GM03348 (cell line): ENCODE data around the gene SIAH1.
"Not testable (repeated sequence)": the region's sequence is repeated elsewhere in the genome, so short reads cannot be mapped to it uniquely, and the experiment has no call there.

Experiments used
- DNase-seq: peaks from one replicate; pipeline ENCODE4 v3.0.0; 2012; ENCODE audit warnings: low spot score

Gene SIAH1

GRCh38 chr16:48385253-48386150 lies at the start of gene SIAH1:
TSS of gene SIAH1 (minus strand) at chr16:48385413. CDS start at chr16:48362428, 22,985 bp downstream.
- DNase-seq = peak; percentile 98

DNA sequence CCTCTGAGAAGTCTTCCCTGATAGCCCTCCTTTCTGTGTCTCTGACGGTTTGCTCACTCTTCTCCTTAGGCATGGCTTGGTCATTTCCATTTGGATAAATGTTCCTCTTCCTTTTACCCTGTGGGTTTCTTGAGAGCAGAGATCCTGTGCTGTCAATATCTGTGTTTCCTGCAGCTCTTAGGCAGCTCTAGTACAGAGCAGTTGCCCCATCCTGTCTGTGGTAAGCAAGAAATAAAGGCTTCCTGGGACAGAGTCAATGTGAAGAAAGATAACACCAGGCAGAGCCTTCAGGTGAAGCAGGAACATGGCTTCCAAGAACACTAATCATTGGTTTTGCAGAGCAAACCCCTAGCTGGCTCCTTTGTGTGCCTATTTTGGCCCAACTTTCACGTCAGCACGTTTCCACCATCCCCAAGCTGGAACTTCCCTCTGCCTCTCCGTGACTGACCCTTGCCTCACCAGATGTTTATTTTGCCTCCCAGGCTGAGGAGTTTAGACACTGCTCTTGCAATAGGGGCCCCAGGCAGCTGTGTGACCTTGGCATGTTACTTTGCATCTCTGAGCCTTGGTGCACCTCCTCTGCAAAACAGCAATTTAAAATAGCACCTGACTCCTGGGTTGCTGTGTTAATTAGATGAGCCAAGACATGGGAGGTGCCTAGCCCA lies 49.6 kb upstream of the SIAH1 start:
- DNase-seq = no peak

DNA sequence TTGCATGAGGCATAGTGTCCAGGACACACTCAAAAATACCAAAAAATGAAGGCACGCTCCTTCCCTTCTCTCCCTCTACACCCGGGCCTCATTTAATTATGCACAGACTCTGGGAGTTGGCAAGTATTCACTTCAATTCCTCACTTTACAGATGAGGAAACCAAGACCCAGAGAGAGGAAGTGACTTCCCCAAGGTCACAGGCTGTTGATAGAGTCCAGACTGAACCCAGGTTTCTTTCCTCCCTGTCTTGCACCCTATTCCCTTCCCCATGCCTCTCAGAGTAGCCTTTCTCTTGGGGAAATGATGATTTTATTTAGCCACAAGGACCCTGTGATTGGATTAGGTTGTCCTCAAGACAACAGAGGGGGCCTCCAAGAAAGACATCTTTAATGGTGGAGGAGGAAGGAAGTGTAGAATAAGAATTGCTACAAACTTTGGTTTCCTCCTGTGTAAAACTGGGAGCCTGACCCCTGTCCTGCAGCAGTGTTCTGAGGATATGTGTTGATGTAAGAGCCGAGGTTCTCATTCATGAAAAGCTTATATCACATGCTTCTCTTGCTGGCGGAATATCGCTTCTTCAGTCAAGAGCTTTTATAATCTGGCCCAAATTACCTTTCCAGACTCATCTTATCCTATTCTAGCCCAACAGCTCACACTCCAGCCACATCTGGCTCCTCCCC lies 48.8 kb upstream of the SIAH1 start:
- DNase-seq = no peak

DNA sequence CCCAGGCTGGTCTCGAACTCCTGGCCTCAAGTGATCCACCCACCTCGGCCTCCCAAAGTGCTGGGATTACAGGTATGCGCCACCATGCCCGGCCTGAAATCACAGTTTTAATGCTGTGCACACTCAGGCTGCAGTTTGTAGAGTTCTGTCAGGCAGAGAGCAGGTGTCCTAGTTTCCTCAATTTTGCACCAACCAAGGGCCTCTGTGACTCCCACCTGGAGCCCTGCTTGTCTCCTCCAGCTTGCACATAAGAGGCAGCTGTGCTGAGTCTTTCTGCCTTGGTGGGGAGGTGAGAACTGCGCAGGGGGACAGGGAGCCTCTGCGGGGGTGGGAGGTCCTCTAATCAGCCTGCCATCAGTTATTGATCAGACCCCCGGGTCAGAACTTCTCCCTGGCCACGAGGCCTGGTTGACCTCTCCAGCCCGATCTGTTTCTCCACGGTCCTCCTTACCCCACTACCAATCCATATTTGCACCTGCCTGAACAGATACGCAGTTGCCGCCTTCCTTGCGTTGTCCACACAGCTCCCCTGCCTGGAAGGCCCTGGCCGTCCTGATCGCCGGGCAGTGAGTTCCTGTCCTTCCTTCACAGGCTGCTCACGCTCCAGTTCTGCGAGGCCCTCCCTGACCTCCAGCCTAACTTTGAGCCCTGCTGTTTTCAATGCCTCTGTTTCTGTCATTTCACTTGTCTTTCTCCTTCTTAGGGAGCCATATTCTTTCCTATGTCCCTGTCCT lies 48.1 kb upstream of the SIAH1 start:
- no peak for DNase-seq

DNA sequence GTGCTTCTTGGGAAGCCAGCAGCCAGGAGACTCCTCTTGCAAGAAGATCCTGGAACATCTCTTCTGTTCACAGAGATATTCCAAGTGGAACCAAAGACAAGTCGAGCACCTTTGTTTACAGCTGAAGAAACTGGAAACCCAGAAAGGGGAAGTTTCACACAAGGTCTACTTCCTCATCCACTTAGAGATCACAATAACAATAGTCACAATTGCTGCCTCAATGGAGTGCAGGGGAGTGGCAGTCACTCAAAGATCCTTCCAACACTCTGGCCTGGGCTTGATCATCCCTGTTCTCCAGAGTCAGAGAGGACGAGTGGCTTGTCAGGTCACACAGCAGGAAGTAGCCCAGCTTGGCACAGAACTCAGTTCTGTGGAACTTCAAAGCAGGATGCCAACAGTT lies 46.9 kb upstream of the SIAH1 start:
- DNase-seq = no peak

DNA sequence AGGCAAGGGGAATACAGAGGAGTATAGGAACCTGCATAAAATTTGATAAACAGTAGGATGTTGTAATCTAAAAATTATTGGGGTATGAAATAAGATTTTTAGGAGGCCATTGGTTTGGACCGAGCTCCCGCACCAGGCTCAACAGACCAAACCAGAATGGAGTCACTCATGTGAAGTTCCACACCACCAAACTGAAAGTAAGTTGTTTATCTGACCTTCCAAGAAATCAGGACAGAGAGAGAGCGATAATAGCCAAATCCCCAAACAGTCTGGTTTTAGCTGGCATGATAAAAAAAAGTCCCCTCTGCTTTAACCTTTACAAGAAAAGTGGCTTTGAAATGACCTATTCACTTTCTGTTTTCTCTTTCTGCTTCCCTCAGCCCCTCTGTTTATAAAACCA lies 45.7 kb upstream of the SIAH1 start:
- no peak for DNase-seq

DNA sequence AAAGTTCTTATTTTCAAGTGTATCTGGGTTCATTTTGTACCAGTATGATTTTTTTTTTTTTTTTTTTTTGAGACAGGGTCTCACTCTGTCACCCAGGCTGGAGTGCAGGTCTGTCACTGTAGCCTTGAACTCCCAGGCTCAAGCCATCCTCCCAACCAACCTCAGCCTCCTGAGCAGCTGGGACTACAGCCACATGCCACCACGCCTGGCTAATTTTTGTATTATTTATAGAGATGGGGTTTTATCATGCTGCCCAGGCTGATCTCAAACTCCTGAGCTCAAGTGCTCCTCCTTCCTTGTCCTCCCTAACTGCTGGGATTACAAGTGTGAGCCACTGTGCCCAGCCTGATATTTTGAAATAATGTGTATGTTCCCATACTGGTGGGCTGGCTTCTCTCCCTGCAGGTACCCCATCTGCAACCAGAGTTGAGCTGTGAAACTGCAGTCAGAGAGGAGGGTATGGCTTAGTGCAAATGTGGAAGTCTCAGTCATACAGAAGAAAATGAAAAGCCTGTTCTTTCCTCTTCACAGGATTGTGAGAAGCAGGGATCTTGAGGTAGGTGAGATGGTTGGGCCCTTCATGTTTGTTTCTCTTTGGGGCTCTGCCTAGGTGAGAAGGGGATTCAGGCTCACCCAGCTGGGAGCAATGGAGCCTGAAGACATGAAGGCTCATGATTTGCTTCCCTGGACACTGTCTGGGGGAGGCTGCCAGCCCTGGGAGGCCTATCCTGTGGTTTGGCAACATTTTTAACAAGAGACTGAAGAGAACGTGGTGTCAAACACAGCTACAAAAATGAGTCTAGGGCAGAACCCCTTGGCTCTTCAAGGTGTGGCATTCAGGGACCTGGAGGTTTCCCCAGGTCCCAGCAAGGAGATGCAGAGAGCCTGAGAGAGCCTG lies 41.3 kb upstream of the SIAH1 start:
- peak; percentile 24 for DNase-seq

- no peak for DNase-seq
Observed at GRCh38 chr16:48422537-48422936, 37.3 kb upstream of the SIAH1 start.

- DNase-seq = no peak
Observed at GRCh38 chr16:48421741-48422140, 36.5 kb upstream of the SIAH1 start.

- no peak for DNase-seq
Observed at GRCh38 chr16:48420437-48420836, 35.2 kb upstream of the SIAH1 start.

DNA sequence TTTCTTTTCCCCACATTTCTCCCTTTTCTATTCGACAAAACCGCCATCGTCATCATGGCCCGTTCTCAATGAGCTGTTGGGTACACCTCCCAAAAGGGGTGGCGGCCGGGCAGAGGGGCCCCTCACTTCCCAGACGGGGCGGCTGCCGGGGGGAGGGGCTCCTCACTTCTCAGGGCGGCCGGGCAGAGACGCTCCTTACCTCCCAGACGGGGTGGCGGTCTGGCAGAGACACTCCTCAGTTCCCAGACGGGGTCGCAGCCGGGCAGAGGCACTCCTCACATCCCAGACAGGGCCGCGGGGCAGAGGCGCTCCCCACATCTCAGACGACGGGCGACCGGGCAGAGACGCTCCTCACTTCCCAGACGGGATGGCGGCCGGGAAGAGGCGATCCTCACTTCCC lies 31.4 kb upstream of the SIAH1 start:
- not testable (repeated sequence) for DNase-seq

DNA sequence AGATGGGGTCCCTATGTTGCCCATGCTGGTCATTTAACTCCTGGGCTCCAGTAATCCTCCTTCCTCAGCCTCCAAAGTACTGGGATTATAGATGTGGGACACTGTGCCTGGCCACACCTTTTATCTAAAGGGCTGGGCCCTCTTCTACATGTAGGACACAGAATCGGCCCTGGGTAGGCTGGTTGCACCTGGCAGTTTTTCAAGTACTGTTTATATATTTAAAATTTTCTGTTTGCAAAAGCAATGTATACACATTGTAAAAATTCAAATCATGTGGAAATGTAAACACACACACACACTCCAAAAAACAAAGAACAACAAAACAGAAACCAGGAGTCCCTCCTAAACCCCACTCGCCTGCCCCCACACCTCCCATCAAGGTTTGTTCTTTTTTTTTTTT lies 28.1 kb upstream of the SIAH1 start:
- DNase-seq = no peak

DNA sequence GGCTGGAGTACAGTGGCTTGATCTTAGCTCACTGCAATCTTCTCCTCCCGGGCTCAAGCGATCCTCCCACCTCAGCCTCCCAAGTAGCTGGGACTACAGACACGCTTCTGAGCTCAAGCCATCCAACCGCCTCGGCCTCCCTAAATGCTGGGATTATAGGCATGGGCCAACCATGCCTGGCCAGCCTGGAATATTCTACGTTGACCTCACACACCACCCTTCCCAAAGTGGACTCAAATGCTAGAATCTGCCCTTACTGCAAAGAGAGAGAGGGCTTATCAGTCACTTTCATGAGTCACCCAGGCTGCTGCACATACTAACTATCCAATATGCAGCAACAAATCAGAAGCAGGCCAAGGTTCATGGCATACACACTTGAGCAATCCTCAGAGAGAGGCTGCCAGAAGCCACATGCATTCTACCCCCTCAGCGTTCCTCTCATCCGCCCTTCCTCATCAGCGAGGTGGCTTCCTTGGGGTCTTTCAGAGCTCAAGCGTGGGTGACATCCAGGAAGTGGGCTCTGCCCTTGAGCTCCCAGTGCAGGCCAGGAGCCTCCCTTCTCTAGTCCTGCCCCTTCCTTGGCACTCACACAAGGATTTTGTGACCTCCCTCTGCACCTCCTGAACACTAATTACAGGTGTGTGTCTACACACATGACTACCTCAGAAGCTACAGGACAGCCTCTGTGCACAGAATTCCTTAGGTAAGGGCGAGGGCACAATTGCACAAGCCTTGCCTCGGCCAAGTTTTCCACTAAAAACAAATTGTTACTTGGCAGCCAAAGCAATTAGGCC lies 24.8 kb upstream of the SIAH1 start:
- peak; percentile 87 for DNase-seq

DNA sequence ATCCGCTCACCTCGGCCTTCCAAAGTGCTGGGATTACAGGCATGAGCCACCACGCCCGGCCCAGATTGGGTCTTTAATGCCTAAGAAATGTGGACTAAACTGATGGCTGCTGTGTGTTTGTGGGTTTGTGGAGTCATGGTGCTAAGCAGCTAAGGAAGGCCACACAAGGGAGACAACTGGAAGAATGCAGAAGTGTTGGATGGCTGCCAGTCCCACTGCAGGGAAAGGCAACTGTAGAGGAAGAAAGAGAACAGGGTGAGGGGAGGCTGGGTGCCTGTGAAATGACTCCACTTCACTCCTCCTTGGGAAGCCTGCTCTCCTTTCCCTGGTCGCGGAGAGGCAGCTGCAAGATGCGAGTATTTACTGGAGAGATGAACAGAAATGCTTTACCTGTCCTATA lies 23.5 kb upstream of the SIAH1 start:
- DNase-seq = peak; percentile 25

DNA sequence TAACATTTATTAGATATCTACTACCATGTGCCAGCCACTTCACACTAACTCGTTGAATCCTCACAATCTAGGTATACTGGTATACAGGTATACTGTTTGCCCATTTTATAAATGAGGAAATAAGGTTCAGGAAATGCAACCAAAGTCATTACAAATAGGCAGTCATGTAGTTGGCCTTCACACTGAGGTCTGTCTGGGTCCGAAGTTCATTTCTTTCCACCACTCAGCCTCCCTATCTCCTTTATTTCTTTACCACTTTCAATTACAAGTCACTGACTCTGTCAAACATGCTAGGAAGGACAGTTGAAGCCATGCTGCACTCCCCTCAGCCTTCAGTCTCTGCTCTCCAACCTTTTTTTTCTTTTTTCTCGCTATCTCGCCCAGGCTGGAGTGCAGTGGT lies 20.7 kb upstream of the SIAH1 start:
- DNase-seq = no peak

GRCh38 chr16:48405153-48405552 lies 19.9 kb upstream of the SIAH1 start:
- no peak for DNase-seq

DNA sequence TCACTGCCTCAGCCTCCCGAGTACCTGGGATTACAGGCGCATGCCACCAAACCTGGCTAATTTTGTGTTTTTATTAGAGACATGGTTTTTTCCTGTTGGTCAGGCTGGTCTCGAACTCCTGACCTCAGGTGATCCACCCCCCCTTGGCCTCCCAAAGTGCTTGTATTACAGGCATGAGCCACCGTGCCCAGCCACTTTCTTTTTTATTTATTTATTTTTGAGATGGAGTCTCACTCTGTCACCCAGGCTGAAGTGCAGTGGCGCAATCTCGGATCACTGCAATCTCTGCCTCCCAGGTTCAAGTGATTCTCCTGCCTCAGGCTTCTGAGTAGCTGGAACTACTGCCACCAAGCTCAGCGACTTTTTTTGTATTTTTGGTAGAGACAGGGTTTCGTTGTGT lies 17.3 kb upstream of the SIAH1 start:
- DNase-seq = not testable (repeated sequence)

DNA sequence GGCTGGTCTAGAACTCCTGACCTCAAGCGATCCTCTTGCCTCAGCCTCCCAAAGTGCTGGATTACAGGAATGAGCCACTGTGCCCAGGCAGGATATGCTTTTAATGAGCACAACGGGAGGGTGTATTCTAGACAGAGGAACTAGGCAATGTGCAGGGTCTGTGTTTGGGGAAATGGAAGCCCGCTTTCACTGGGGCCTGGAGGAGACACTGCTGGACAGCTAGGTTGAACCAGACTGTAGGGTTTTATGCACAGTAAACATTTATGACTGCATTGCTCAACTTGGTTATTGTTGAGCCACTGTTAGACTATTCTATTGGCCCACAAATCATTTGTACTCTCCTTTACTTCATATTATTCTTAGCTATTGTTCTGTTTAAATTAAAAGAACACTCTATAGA lies 10.2 kb upstream of the SIAH1 start:
- DNase-seq = no peak

- DNase-seq = no peak
Observed at GRCh38 chr16:48394355-48394703, 9.1 kb upstream of the SIAH1 start.
